ENCODE data around the gene CREBRF. TPM values are rescaled to one million over a fixed set of nuclear protein-coding genes. Genes with fewer than 3 reads are reported as not detected.
"Not testable (repeated sequence)": the region's sequence is repeated elsewhere in the genome, so short reads cannot be mapped to it uniquely, and the experiment has no call there.

CREBRF gene
- total and polyA plus RNA-seq, 9 donors: 6.0 to 15.5 (median 6.9) TPM

GRCh38 chr5:173075970-173076369 lies 19.8 kb downstream of the CREBRF start:
- no CpG with 5 or more reads among the region's 5 CpGs for WGBS (ENCODE audit: insufficient coverage)
- Histone ChIP-seq H3K9me3 (replicated peaks; ENCODE audit: control insufficient read depth, low read depth, low read length) (no peaks in the 10 kb centered on the region), H3K27me3 (ENCODE audit: control insufficient read depth, insufficient read depth, low read length) (no peaks in the 10 kb centered on the region), H3K27ac (ENCODE audit: low read length) (no peak overlapping the region), H3K36me3 (ENCODE audit: control insufficient read depth, insufficient read depth, low read length) (peaks cover 2% of the 10 kb centered on the region), H3K4me1 (ENCODE audit: control insufficient read depth, insufficient read depth, low read length) (no peaks in the 10 kb centered on the region), H3K4me3 (ENCODE audit: low read length) (no peak overlapping the region)
- DNase-seq: no peak

- not testable (repeated sequence) for DNase-seq; H3K27me3 ChIP-seq (ENCODE audit: control insufficient read depth, insufficient read depth, low read length); H3K36me3 ChIP-seq (ENCODE audit: control insufficient read depth, insufficient read depth, low read length); H3K9me3 ChIP-seq (replicated peaks; ENCODE audit: control insufficient read depth, low read depth, low read length); H3K4me1 ChIP-seq (ENCODE audit: control insufficient read depth, insufficient read depth, low read length); H3K4me3 ChIP-seq (ENCODE audit: low read length); H3K27ac ChIP-seq (ENCODE audit: low read length)
- 92% methylated on average over 2 of the region's 4 CpGs for WGBS (ENCODE audit: insufficient coverage)
These were observed 20.3 kb downstream of the CREBRF start for GRCh38 chr5:173076471-173076870.

DNA sequence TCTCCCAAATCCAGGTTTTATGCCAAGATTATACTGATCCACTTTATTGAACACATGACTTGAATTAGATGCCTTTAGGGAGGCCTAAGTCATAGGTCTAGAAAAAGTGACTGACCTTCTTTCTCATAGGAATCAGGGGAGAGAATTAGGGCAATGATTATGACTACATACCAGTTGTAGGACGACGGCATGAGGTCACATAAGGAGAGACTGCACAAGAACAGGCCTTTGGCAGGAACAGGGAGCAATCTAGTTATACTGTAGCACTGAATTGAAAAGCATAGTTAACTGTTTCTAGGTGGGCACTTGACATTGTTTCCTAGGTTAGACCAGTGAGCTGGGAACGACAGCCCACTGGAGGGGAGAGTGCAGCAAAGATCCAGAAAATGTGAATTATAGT lies 22.7 kb downstream of the CREBRF start:
- WGBS (ENCODE audit: insufficient coverage): 68% methylated on average over 2 of the region's 3 CpGs
- Histone ChIP-seq H3K4me3 (ENCODE audit: low read length) (no peak overlapping the region), H3K4me1 (ENCODE audit: control insufficient read depth, insufficient read depth, low read length) (no peaks in the 10 kb centered on the region), H3K27me3 (ENCODE audit: control insufficient read depth, insufficient read depth, low read length) (no peaks in the 10 kb centered on the region), H3K27ac (ENCODE audit: low read length) (no peak overlapping the region), H3K36me3 (ENCODE audit: control insufficient read depth, insufficient read depth, low read length) (peaks cover 7% of the 10 kb centered on the region), H3K9me3 (replicated peaks; ENCODE audit: control insufficient read depth, low read depth, low read length) (no peaks in the 10 kb centered on the region)
- DNase-seq: no peak

DNA sequence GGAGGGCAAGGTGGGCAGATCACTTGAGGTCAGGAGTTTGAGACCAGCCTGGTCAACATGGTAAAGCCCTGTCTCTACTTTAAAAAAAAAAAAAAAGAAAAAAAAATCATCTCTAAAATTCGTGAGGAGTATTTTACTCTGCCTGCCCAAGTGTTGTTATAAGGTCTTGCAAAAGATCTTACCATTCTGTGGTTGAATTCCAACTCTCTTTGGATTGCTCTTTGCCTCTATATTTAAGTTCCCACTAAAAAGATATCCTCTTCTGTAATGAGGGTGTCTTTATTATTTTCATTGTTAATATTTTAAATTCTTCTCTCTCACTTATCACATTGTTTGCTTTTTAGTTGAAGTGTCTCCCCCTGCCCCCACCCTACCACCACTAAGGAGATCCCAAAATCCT lies 33.4 kb downstream of the CREBRF start:
- WGBS (ENCODE audit: insufficient coverage): no CpG with 5 or more reads among the region's 1 CpG
- Histone ChIP-seq H3K4me3 (ENCODE audit: low read length) (no peak overlapping the region), H3K9me3 (replicated peaks; ENCODE audit: control insufficient read depth, low read depth, low read length) (no peaks in the 10 kb centered on the region), H3K27me3 (ENCODE audit: control insufficient read depth, insufficient read depth, low read length) (no peaks in the 10 kb centered on the region), H3K27ac (ENCODE audit: low read length) (no peak overlapping the region), H3K36me3 (ENCODE audit: control insufficient read depth, insufficient read depth, low read length) (peaks cover 16% of the 10 kb centered on the region), H3K4me1 (ENCODE audit: control insufficient read depth, insufficient read depth, low read length) (no peaks in the 10 kb centered on the region)
- no peak for DNase-seq

DNA sequence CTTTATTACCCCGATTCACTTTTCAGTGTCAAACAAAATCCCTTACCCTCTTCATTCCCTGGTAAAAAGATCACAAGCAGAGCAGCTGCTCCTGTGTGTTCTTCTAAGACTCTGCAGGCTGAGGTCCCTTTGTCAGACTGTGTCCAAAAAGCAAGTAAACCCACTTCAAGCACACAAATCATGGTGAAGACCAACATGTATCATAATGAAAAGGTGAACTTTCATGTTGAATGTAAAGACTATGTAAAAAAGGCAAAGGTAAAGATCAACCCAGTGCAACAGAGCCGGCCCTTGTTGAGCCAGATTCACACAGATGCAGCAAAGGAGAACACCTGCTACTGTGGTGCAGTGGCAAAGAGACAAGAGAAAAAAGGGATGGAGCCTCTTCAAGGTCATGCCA lies 34.5 kb downstream of the CREBRF start:
- Histone ChIP-seq H3K36me3 (ENCODE audit: control insufficient read depth, insufficient read depth, low read length) (peaks cover 12% of the 10 kb centered on the region), H3K27ac (ENCODE audit: low read length) (no peak overlapping the region), H3K4me1 (ENCODE audit: control insufficient read depth, insufficient read depth, low read length) (no peaks in the 10 kb centered on the region), H3K4me3 (ENCODE audit: low read length) (no peak overlapping the region), H3K27me3 (ENCODE audit: control insufficient read depth, insufficient read depth, low read length) (no peaks in the 10 kb centered on the region), H3K9me3 (replicated peaks; ENCODE audit: control insufficient read depth, low read depth, low read length) (no peaks in the 10 kb centered on the region)
- DNase-seq: no peak
- 87% methylated on average over 2 of the region's 2 CpGs for WGBS (ENCODE audit: insufficient coverage)

DNA sequence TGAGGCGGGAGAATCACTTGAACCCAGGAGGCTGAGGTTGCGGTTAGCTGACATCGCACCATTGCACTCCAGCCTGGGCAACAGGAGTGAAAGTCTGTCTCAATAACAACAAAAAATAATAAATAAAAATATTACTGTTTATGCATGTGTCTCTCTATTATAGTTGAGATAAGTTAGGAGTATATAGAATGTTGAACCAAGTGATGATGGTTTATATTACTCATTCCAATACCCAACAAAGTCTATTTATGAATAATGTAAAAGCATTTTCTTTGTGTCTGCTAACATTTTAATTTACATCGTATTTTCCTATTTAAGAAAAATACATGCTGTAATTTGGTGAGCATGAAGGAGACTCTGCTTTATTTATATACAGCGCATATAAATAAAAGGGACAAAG lies 35.8 kb downstream of the CREBRF start:
- Histone ChIP-seq H3K4me1 (ENCODE audit: control insufficient read depth, insufficient read depth, low read length) (no peaks in the 10 kb centered on the region), H3K4me3 (ENCODE audit: low read length) (no peak overlapping the region), H3K27ac (ENCODE audit: low read length) (no peak overlapping the region), H3K36me3 (ENCODE audit: control insufficient read depth, insufficient read depth, low read length) (peaks cover 11% of the 10 kb centered on the region), H3K9me3 (replicated peaks; ENCODE audit: control insufficient read depth, low read depth, low read length) (no peaks in the 10 kb centered on the region), H3K27me3 (ENCODE audit: control insufficient read depth, insufficient read depth, low read length) (no peaks in the 10 kb centered on the region)
- 100% methylated on average over 1 of the region's 5 CpGs for WGBS (ENCODE audit: insufficient coverage)
- DNase-seq: no peak

GRCh38 chr5:173093606-173094005 lies 37.5 kb downstream of the CREBRF start:
- no peak for DNase-seq
- no peak overlapping the region for H3K27ac ChIP-seq (ENCODE audit: low read length)
- H3K4me1 ChIP-seq (ENCODE audit: control insufficient read depth, insufficient read depth, low read length): no peaks in the 10 kb centered on the region
- H3K9me3 ChIP-seq (replicated peaks; ENCODE audit: control insufficient read depth, low read depth, low read length): no peaks in the 10 kb centered on the region
- H3K36me3 ChIP-seq (ENCODE audit: control insufficient read depth, insufficient read depth, low read length): peaks cover 7% of the 10 kb centered on the region
- whole genome bisulfite sequencing (ENCODE audit: insufficient coverage): 94% methylated on average over 2 of the region's 4 CpGs
- no peaks in the 10 kb centered on the region for H3K27me3 ChIP-seq (ENCODE audit: control insufficient read depth, insufficient read depth, low read length)
- H3K4me3 ChIP-seq (ENCODE audit: low read length): no peak overlapping the region

DNA sequence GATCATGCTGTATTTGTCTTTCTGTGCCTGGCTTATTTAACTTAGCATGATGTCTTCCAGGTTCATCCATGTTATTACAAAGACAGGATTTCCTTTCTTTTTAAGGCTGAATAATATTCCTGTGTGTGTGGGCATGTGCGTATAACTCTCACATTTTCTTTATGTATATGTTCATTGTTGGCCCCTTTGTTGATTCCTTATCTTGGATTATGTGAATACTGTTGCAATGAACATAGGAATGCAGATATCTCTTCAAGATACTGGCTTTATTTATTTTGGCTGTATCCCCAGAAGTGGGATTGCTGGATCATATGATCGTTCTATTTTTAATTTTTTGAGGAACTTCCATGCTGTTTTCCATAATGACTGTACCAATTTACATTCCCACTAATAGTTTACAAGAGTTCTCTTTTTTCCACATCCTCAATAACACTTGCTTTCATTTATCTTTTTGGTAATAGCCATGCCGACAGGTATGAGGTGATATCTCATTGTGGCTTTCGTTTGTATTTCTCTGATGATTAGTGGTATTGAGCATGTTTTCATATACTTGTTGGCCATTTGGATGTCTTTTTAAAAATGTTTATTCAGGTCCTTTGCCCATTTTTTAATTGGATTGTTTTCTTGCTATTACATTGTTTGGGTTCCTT lies 38.0 kb downstream of the CREBRF start:
- Histone ChIP-seq H3K4me1 (ENCODE audit: control insufficient read depth, insufficient read depth, low read length) (no peaks in the 10 kb centered on the region), H3K9me3 (replicated peaks; ENCODE audit: control insufficient read depth, low read depth, low read length) (no peaks in the 10 kb centered on the region), H3K4me3 (ENCODE audit: low read length) (no peak overlapping the region), H3K27me3 (ENCODE audit: control insufficient read depth, insufficient read depth, low read length) (no peaks in the 10 kb centered on the region), H3K27ac (ENCODE audit: low read length) (no peak overlapping the region), H3K36me3 (ENCODE audit: control insufficient read depth, insufficient read depth, low read length) (peaks cover 7% of the 10 kb centered on the region)
- no CpG with 5 or more reads among the region's 4 CpGs for WGBS (ENCODE audit: insufficient coverage)
- DNase-seq: peak; percentile 49

- Histone ChIP-seq H3K4me3 (ENCODE audit: low read length) (no peak overlapping the region), H3K27me3 (ENCODE audit: control insufficient read depth, insufficient read depth, low read length) (no peaks in the 10 kb centered on the region), H3K4me1 (ENCODE audit: control insufficient read depth, insufficient read depth, low read length) (no peaks in the 10 kb centered on the region), H3K36me3 (ENCODE audit: control insufficient read depth, insufficient read depth, low read length) (peaks cover 3% of the 10 kb centered on the region), H3K9me3 (replicated peaks; ENCODE audit: control insufficient read depth, low read depth, low read length) (peaks cover 6% of the 10 kb centered on the region), H3K27ac (ENCODE audit: low read length) (no peak overlapping the region)
- DNase-seq: no peak
These were observed 42.6 kb downstream of the CREBRF start for GRCh38 chr5:173098787-173099186.

GRCh38 chr5:173099461-173099860 lies 43.3 kb downstream of the CREBRF start:
- Histone ChIP-seq H3K27me3 (ENCODE audit: control insufficient read depth, insufficient read depth, low read length) (no peaks in the 10 kb centered on the region), H3K36me3 (ENCODE audit: control insufficient read depth, insufficient read depth, low read length) (peaks cover 3% of the 10 kb centered on the region), H3K9me3 (replicated peaks; ENCODE audit: control insufficient read depth, low read depth, low read length) (peaks cover 6% of the 10 kb centered on the region), H3K4me1 (ENCODE audit: control insufficient read depth, insufficient read depth, low read length) (no peaks in the 10 kb centered on the region), H3K4me3 (ENCODE audit: low read length) (no peak overlapping the region), H3K27ac (ENCODE audit: low read length) (no peak overlapping the region)
- DNase-seq: no peak
- no CpG with 5 or more reads among the region's 1 CpG for WGBS (ENCODE audit: insufficient coverage)

DNA sequence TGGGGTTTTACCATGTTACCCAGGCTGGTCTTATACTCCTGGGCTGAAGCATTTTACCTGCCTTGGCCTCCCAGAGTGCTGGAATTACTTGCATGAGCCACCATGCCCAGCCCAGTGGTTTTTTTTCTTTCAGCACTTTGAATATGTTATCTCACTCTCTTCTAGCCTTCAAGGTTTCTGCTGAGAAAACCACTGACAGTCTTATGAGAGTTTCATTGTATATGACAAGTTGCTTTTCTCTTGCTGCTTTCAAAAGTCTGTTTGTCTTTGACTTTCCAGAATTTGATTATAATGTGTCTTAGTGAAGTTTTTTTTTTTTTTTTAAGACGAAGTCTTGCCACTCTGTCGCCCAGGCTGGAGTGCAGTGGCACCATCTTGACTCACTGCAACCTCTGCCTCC lies 45.1 kb downstream of the CREBRF start:
- H3K36me3 ChIP-seq (ENCODE audit: control insufficient read depth, insufficient read depth, low read length): peaks cover 3% of the 10 kb centered on the region
- no peak for DNase-seq
- peaks cover 6% of the 10 kb centered on the region for H3K9me3 ChIP-seq (replicated peaks; ENCODE audit: control insufficient read depth, low read depth, low read length)
- H3K27me3 ChIP-seq (ENCODE audit: control insufficient read depth, insufficient read depth, low read length): no peaks in the 10 kb centered on the region
- no peak overlapping the region for H3K27ac ChIP-seq (ENCODE audit: low read length)
- H3K4me3 ChIP-seq (ENCODE audit: low read length): no peak overlapping the region
- no peaks in the 10 kb centered on the region for H3K4me1 ChIP-seq (ENCODE audit: control insufficient read depth, insufficient read depth, low read length)
- 100% methylated on average over 1 of the region's 2 CpGs for WGBS (ENCODE audit: insufficient coverage)
